ENCODE data around the gene LIFR. TPM values are rescaled to one million over a fixed set of nuclear protein-coding genes. Genes with fewer than 3 reads are reported as not detected.

Gene LIFR
- total RNA-seq, 1 experiment from 2014 or later, result 47.9 TPM

- intact Hi-C loops (cut with micrococcal nuclease; ENCODE audit: unreplicated experiment), result no loop called here
- Histone ChIP-seq H3K4me3 (ENCODE audit: low read depth, low read length, poor library complexity, severe bottlenecking) (no peak overlapping the region), H3K4me1 (ENCODE audit: insufficient read depth, low read length, poor library complexity, severe bottlenecking) (peaks cover 9% of the 10 kb centered on the region), H3K9me3 (ENCODE audit: low read depth, low read length, poor library complexity, severe bottlenecking) (no peaks in the 10 kb centered on the region), H3K27me3 (replicated peaks; ENCODE audit: insufficient read depth, low read depth, low read length, poor library complexity) (no peaks in the 10 kb centered on the region), H3K27ac (ENCODE audit: low read depth, low read length, poor library complexity, severe bottlenecking) (no peak overlapping the region), H3K36me3 (ENCODE audit: insufficient read depth, low read length, poor library complexity, severe bottlenecking) (no peaks in the 10 kb centered on the region)
- CTCF ChIA-PET, result no interaction called here
- TF ChIP-seq EZH2 (IDR thresholded peaks at IDR 0.05; ENCODE audit: borderline replicate concordance, low read depth, low read length, poor library complexity, severe bottlenecking), result no peak
- no peak for TF ChIP-seq CTCF (conservative IDR thresholded peaks at IDR 0.05; ENCODE audit: low read depth, low read length)
- POLR2A ChIA-PET (ENCODE audit: low non-redundant PET), result no interaction called here
- no TSS peak for BruUV-seq (replicated peaks)
- no peak for DNase-seq (ENCODE audit: low spot score)
Observed at GRCh38 chr5:38541174-38541725, 15.2 kb downstream of the LIFR start.

- no peak for DNase-seq (ENCODE audit: low spot score)
- CTCF ChIA-PET, result interaction anchor here (0.9 kb wide), 1 partner anchor 25 kb away, joined by 3 read pairs; no protein-coding TSS in a partner anchor
- H3K36me3 ChIP-seq (ENCODE audit: insufficient read depth, low read length, poor library complexity, severe bottlenecking), result no peaks in the 10 kb centered on the region
- no TSS peak for BruUV-seq (replicated peaks)
- TF ChIP-seq EZH2 (IDR thresholded peaks at IDR 0.05; ENCODE audit: borderline replicate concordance, low read depth, low read length, poor library complexity, severe bottlenecking), result no peak
- no peak for TF ChIP-seq CTCF (conservative IDR thresholded peaks at IDR 0.05; ENCODE audit: low read depth, low read length)
- no peak overlapping the region for H3K27ac ChIP-seq (ENCODE audit: low read depth, low read length, poor library complexity, severe bottlenecking)
- peaks cover 9% of the 10 kb centered on the region for H3K4me1 ChIP-seq (ENCODE audit: insufficient read depth, low read length, poor library complexity, severe bottlenecking)
- POLR2A ChIA-PET (ENCODE audit: low non-redundant PET), result interaction anchor here (0.7 kb wide), 1 partner anchor 129 kb away, joined by 3 read pairs; no protein-coding TSS in a partner anchor
- no peak overlapping the region for H3K4me3 ChIP-seq (ENCODE audit: low read depth, low read length, poor library complexity, severe bottlenecking)
- H3K27me3 ChIP-seq (replicated peaks; ENCODE audit: insufficient read depth, low read depth, low read length, poor library complexity), result no peaks in the 10 kb centered on the region
- intact Hi-C loops (cut with micrococcal nuclease; ENCODE audit: unreplicated experiment), result no loop called here
- H3K9me3 ChIP-seq (ENCODE audit: low read depth, low read length, poor library complexity, severe bottlenecking), result no peaks in the 10 kb centered on the region
Observed at GRCh38 chr5:38540314-38540713, 16.1 kb downstream of the LIFR start.

- TF ChIP-seq CTCF (conservative IDR thresholded peaks at IDR 0.05; ENCODE audit: low read depth, low read length) (no peak), EZH2 (IDR thresholded peaks at IDR 0.05; ENCODE audit: borderline replicate concordance, low read depth, low read length, poor library complexity, severe bottlenecking) (no peak)
- ChIA-PET CTCF (no interaction called here), POLR2A (ENCODE audit: low non-redundant PET) (no interaction called here)
- Histone ChIP-seq H3K4me1 (ENCODE audit: insufficient read depth, low read length, poor library complexity, severe bottlenecking) (peaks cover 12% of the 10 kb centered on the region), H3K9me3 (ENCODE audit: low read depth, low read length, poor library complexity, severe bottlenecking) (no peaks in the 10 kb centered on the region), H3K36me3 (ENCODE audit: insufficient read depth, low read length, poor library complexity, severe bottlenecking) (no peaks in the 10 kb centered on the region), H3K27ac (ENCODE audit: low read depth, low read length, poor library complexity, severe bottlenecking) (no peak overlapping the region), H3K27me3 (replicated peaks; ENCODE audit: insufficient read depth, low read depth, low read length, poor library complexity) (no peaks in the 10 kb centered on the region), H3K4me3 (ENCODE audit: low read depth, low read length, poor library complexity, severe bottlenecking) (no peak overlapping the region)
- intact Hi-C loops (cut with micrococcal nuclease; ENCODE audit: unreplicated experiment), result no loop called here
- BruUV-seq (replicated peaks), result no TSS peak
- DNase-seq (ENCODE audit: low spot score), result no peak
Observed at GRCh38 chr5:38538161-38538560, 18.3 kb downstream of the LIFR start.

Measured in A673 (cell line).